T-helper 22 cell (primary cell): Measurements from ENCODE around the gene CCIN.

Source experiments
- DNase-seq: peaks from one replicate; pipeline ENCODE4 v3.0.0-alpha.2; 2020; ENCODE audit warnings: low read depth

The CCIN gene

DNA sequence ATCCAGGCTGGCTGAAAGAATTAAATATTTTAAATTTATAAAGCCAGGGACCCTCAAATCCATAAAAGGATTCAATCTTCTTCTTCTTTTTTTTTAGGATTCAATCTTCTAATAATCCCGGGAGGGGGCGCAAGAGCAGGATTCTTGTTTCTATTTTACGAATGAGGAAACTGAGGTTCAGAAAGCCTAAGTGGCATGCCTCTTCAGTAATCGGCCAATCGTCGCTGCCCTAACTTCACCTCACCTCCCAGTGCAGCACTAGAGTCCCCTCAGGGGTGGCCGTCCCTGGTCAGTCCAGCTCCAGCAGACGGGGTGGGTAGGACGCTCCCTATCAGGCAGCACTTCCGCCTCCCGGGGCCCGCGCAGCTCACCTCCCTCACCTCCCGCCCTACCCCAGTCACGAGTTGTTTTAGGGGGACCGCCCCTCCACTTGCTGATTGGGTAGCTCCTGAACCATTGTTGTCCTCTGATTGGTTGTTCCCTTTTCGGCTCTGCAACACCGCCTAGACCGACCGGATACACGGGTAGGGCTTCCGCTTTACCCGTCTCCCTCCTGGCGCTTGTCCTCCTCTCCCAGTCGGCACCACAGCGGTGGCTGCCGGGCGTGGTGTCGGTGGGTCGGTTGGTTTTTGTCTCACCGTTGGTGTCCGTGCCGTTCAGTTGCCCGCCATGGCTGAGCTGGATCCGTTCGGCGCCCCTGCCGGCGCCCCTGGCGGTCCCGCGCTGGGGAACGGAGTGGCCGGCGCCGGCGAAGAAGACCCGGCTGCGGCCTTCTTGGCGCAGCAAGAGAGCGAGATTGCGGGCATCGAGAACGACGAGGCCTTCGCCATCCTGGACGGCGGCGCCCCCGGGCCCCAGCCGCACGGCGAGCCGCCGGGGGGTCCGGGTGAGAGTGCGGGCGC is 21.5 kb downstream of the CCIN start, which contains the start of gene CLTA:
TSS of gene CLTA (plus strand) at position 534 of the 902 bp plus-strand sequence. CDS start at position 670, 136 bp downstream.
- DNase-seq: peak; percentile 93

- DNase-seq: peak; percentile 32
These were observed 22.1 kb downstream of the CCIN start for GRCh38 chr9:36191290-36191645.

GRCh38 chr9:36191686-36192085 is 22.5 kb downstream of the CCIN start:
- DNase-seq: no peak

DNA sequence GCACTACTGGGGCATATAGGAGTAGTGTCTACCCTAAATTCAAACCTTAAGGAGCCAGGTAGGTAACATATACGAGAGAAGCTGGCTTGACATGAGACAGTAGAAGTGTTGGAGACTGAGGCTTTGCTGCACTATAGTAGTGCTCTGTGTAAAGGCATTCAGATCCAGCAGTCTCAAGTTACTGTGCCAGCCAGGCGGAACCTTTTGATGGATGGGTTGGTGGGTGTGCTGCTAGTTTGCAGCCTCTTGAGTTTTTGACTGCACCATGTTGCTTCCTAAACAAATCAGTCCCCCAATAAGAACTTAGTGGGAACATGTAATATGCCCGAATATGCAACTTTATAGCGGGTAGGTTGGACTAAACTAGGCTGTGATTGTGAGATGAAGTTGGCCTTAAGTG is 23.0 kb downstream of the CCIN start:
- no peak for DNase-seq

- no peak for DNase-seq
These were observed 23.8 kb downstream of the CCIN start for GRCh38 chr9:36193023-36193422.

DNA sequence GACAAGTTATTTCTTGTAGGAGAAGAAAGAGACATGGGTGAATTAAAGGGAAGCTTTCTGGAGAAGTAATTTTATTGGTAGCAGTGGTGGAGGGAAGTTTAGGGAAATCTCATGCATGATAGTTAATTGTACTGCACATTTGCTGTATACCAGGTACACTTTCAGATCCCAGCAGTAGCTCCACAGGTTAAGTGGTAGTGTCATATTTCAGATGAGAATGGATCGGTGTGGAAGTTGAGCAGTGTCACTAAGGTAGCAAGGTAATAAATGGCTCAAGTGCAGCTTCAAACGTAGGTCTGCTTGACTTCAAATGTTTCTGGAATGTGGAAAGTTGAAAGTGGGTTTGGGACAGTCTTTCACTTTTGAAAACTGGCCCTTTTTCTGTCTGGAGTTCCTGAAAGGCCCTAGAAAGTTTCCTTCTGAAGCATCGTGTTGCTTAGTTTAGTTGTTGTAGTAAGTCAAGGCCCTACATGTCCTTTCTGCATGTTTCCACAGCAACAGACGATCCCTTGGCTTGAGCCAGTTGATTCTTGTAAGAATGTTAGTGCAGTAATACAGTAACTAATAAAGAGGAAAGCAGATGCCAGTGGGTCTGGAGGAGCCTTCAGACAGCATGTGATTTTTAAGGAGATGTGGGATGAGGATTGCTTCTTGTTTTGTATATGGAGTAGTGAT is 25.3 kb downstream of the CCIN start:
- no peak for DNase-seq

GRCh38 chr9:36204906-36205547 is 35.8 kb downstream of the CCIN start:
- no peak for DNase-seq

GRCh38 chr9:36207016-36207415 is 37.8 kb downstream of the CCIN start:
- no peak for DNase-seq

DNA sequence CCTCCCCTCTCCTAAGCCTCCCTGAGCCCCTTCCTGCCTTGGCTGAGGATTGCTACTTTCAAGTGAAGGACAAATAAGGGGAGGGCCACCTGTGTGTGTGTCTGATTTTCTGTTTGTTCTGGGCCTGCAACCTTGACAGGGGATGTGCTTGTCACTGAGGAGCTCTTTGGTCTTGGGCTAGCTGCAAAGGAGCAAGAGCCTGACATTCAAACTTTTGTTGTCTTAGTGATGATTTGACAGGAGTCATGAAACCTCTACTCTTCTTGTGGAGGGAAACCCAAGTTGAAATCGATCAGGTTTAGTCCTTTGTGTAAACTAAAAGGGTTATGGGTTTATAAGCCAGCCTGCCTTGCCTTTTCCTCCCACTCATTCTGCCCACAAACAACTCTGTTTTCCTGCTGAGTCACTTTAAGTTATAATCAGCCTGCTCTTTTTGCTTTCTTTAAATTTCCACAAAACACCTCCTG is 38.4 kb downstream of the CCIN start:
- DNase-seq: no peak

DNA sequence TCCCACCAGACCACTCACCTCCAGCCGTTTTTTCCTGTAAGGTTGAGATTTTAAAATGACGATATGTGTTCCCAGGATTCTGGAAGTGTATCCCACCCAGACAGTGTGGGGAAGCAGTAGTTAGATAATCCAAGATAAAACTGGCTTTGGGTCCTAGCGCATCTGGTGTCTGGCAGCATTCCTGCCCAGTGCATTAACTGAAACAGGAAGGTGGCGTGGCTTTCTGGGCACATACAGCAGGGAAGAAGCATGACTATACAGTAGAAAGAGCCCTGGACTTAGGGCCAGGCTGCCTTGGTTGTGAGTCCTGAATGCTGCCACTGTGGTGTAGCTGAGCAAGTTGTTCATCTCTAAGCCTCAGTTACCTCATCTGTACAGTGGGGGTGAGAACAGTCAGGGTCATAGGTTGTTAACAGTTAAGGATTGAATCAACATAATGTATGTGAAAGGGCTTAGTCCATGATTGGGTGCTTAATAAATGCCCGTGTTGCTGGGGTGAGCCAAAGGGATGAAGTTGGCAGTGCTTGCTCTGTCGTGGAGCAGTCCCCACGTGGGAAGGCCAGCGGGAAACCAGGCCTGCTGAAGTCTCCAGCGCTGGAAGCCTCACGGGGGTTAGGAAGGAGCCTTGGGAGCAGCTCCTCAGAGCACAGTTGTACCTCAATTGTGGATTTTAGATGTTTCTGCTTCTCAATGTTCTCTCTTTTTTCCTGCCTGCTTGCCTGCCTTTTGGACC is 39.5 kb downstream of the CCIN start:
- DNase-seq: no peak

GRCh38 chr9:36210722-36211121 is 41.5 kb downstream of the CCIN start:
- DNase-seq: no peak

GRCh38 chr9:36211510-36211909 is 42.3 kb downstream of the CCIN start:
- no peak for DNase-seq

- no peak for DNase-seq
These were observed 44.2 kb downstream of the CCIN start for GRCh38 chr9:36213387-36213786.

- DNase-seq: no peak
These were observed 44.8 kb downstream of the CCIN start for GRCh38 chr9:36213989-36214388.

GRCh38 chr9:36214571-36214970 is 45.4 kb downstream of the CCIN start:
- DNase-seq: no peak

GRCh38 chr9:36217256-36217968 is 48.2 kb downstream of the CCIN start:
- DNase-seq: no peak

DNA sequence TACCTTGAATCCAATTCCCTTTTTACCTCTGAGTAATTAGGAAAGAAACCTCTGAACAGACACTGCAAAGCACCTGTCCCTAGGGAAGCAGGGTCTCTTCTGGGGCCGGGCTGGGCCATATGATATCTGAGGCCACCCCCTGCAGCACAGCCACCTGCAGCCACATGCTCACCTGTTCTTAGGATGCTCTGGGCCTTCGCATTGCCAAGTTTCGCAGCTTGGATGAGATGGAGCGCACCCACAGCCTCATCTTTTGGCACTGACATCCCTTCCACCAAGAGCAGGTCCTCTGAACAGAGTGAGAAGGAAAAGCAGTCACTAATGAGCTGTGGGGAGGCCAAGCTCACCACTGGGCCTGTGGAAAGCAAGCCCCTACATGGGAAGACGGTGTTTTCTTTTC is 48.8 kb downstream of the CCIN start:
- no peak for DNase-seq

DNA sequence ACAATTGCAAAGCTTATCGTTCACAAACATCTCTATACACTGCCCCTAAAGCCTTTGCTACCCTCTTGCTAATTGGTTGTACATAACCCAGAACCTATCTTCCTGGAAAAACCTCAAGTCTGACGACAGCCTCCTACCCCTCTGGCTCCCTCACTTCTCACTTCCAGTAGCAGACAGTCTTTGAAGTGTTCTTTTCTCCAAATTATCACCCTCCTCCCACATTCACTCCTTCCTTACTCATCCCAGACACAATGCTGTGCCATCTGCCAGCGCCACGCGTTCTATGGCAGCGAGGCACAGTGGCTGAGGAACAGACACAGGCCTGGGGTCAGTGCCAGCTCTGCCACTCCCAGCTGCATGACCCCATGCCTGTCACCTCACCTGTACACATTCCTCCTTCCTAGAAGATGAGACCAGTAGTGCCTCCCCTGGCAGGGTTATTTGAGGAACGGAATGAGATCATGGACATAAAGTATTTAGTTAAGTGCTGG is 49.3 kb downstream of the CCIN start:
- DNase-seq: no peak
